C1 segment of cervical spinal cord (tissue), 14 donors: ENCODE data around the gene APBB2.

Experiments
- DNase-seq, 14 donors: peaks; one replicate each; lab custom pipeline; 2025; lab: John Stamatoyannopoulos, UW

APBB2 gene

GRCh38 chr4:41214136-41214824 is at the start of gene APBB2:
Gene APBB2 (minus strand): TSS chr4:41214542. CDS start chr4:41033254, 181,288 bp downstream.
- DNase-seq, result peak; percentile 72 to 95 (median 90)

- DNase-seq, result no peak
These were observed 47.9 kb upstream of the APBB2 start for GRCh38 chr4:41262198-41262597.

GRCh38 chr4:41260116-41260733 is 45.9 kb upstream of the APBB2 start:
- no peak for DNase-seq

GRCh38 chr4:41258783-41259182 is 44.4 kb upstream of the APBB2 start:
- peak in 11 of 14 donors; percentile 8 to 59 (median 33) for DNase-seq

GRCh38 chr4:41257906-41258305 is 43.6 kb upstream of the APBB2 start:
- peak in 2 of 14 donors; percentile 26 to 28 for DNase-seq

GRCh38 chr4:41257257-41257901 is 43.0 kb upstream of the APBB2 start:
- DNase-seq, result peak in 11 of 14 donors; percentile 9 to 70 (median 35)

- DNase-seq, result peak in 10 of 14 donors; percentile 18 to 89 (median 50)
These were observed 42.5 kb upstream of the APBB2 start, which contains the start of gene UCHL1 for GRCh38 chr4:41256740-41257256. Gene UCHL1 (plus strand): TSS chr4:41256928. CDS start chr4:41256977, 49 bp downstream.

- DNase-seq, result peak in 1 of 14 donors; percentile 65
These were observed 41.9 kb upstream of the APBB2 start for GRCh38 chr4:41256131-41256739.

GRCh38 chr4:41245983-41246382 is 31.6 kb upstream of the APBB2 start:
- no peak for DNase-seq

- no peak for DNase-seq
These were observed 27.6 kb upstream of the APBB2 start for GRCh38 chr4:41241919-41242318.

- no peak for DNase-seq
These were observed 22.2 kb upstream of the APBB2 start for GRCh38 chr4:41236508-41236907.

GRCh38 chr4:41236032-41236431 is 21.7 kb upstream of the APBB2 start:
- no peak for DNase-seq

GRCh38 chr4:41232856-41233255 is 18.5 kb upstream of the APBB2 start:
- no peak for DNase-seq

GRCh38 chr4:41232406-41232805 is 18.1 kb upstream of the APBB2 start:
- no peak for DNase-seq

GRCh38 chr4:41227902-41228301 is 13.6 kb upstream of the APBB2 start:
- no peak for DNase-seq

- DNase-seq, result no peak
These were observed 7.7 kb upstream of the APBB2 start for GRCh38 chr4:41221850-41222645.

- DNase-seq, result no peak
These were observed 5.1 kb upstream of the APBB2 start for GRCh38 chr4:41219421-41219950.

GRCh38 chr4:41218703-41219102 is 4.4 kb upstream of the APBB2 start:
- no peak for DNase-seq

GRCh38 chr4:41217374-41217773 is 3.0 kb upstream of the APBB2 start:
- no peak for DNase-seq

- DNase-seq, result no peak
These were observed 2.6 kb upstream of the APBB2 start for GRCh38 chr4:41217020-41217333.
